HepG2 (cell line): ENCODE results near the gene HSPB3.

Source experiments
- CC2D1A ChIP-seq: sonication (generic); formaldehyde crosslinking; IDR thresholded peaks from 2 replicates; pipeline ENCODE4 v1.8.1; 2023; ENCODE audit warnings: mild to moderate bottlenecking, missing genetic modification reagents
- CTCF ChIP-seq: sonication (generic); formaldehyde crosslinking; IDR thresholded peaks from 2 replicates; pipeline ENCODE4 v1.5.0; 2020; ENCODE audit warnings: mild to moderate bottlenecking, missing genetic modification reagents, moderate library complexity
- EP300 ChIP-seq, 3 experiments: sonication (generic) in 1 of 3; formaldehyde crosslinking in 1 of 3; IDR thresholded peaks; 2 replicates each; pipeline versions ENCODE4 v1.5.1 to v1.6.1; 2011 to 2020; ENCODE audit warnings: low read depth in 2 of 3, low read length in 2 of 3, borderline replicate concordance in 1 of 3, improper control_type of control experiment in 1 of 3, mild to moderate bottlenecking in 1 of 3, missing genetic modification reagents in 1 of 3, moderate library complexity in 1 of 3
- HNRNPLL ChIP-seq: fragments of 200-400 bp; formaldehyde crosslinking; IDR thresholded peaks from 2 replicates; pipeline ENCODE4 v1.6.1; 2017; ENCODE audit warnings: mild to moderate bottlenecking, low read depth, low read length; ENCODE audit not compliant: poor library complexity, severe bottlenecking
- TAF1 ChIP-seq: sonication (generic); formaldehyde crosslinking; IDR thresholded peaks from 2 replicates; pipeline ENCODE4 v1.4.0; 2020; ENCODE audit warnings: missing genetic modification reagents
- TARDBP ChIP-seq: sonication (generic); formaldehyde crosslinking; IDR thresholded peaks from 2 replicates; pipeline ENCODE4 v1.8.0; 2022; ENCODE audit warnings: mild to moderate bottlenecking, missing genetic modification reagents
- ZBTB44 ChIP-seq: sonication (generic); formaldehyde crosslinking; IDR thresholded peaks from 2 replicates; pipeline ENCODE4 v1.4.0; 2020; ENCODE audit warnings: missing genetic modification reagents
- ZNF792 ChIP-seq: IDR thresholded peaks from 2 replicates; pipeline ENCODE4 v1.6.1; 2016
- TF ChIP-seq, protein P1 (sequence below): IDR thresholded peaks from 2 replicates; pipeline ENCODE4 v1.6.1; 2016

GRCh38 chr5:54421976-54422375, 33.5 kb upstream of the HSPB3 start:
- TF ChIP-seq EP300 (IDR thresholded peaks at IDR 0.05; ENCODE audit: low read depth in 2 of 2, low read length in 2 of 2) = no peak
- no peak for TF ChIP-seq EP300 (CRISPR knock-in tag; IDR thresholded peaks at IDR 0.05; ENCODE audit: borderline replicate concordance)
- no peak for TF ChIP-seq TARDBP (CRISPR knock-in tag)
- TF ChIP-seq ZBTB44 = no peak
- no peak for TF ChIP-seq HNRNPLL
- no peak for TF ChIP-seq CTCF (CRISPR knock-in tag)
- TF ChIP-seq, protein P1, sequence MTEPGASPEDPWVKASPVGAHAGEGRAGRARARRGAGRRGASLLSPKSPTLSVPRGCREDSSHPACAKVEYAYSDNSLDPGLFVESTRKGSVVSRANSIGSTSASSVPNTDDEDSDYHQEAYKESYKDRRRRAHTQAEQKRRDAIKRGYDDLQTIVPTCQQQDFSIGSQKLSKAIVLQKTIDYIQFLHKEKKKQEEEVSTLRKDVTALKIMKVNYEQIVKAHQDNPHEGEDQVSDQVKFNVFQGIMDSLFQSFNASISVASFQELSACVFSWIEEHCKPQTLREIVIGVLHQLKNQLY (CRISPR knock-in tag) = no peak
- no peak for TF ChIP-seq CC2D1A
- TF ChIP-seq TAF1 (CRISPR knock-in tag) = no peak
- no peak for TF ChIP-seq ZNF792 (CRISPR knock-in tag)
